Astrocyte of the spinal cord (primary cell): ENCODE data around the gene PRKCE.

Source experiments
- DNase-seq: peaks from one replicate; pipeline ENCODE4 v3.0.0; 2011; ENCODE audit warnings: low read depth, low spot score
- H3K4me3 ChIP-seq: 2 replicates; pipeline ENCODE4 v1.5.1; 2011; ENCODE audit warnings: low read depth, mild to moderate bottlenecking, low read length, moderate library complexity
- in situ Hi-C: cut with HindIII; loops from 2 replicates; pipeline ENCODE4 v1.10.0; 2017; ENCODE audit warnings: low sequenced_read_pairs
- TF ChIP-seq, protein P1 (sequence below): IDR thresholded peaks from 2 replicates; pipeline ENCODE4 v1.5.1; 2012; ENCODE audit warnings: low read depth, mild to moderate bottlenecking, low read length, inconsistent platforms

PRKCE gene

GRCh38 chr2:46236876-46237859 is 585.7 kb downstream of the PRKCE start:
- no peak overlapping the region for H3K4me3 ChIP-seq
- TF ChIP-seq, protein P1, sequence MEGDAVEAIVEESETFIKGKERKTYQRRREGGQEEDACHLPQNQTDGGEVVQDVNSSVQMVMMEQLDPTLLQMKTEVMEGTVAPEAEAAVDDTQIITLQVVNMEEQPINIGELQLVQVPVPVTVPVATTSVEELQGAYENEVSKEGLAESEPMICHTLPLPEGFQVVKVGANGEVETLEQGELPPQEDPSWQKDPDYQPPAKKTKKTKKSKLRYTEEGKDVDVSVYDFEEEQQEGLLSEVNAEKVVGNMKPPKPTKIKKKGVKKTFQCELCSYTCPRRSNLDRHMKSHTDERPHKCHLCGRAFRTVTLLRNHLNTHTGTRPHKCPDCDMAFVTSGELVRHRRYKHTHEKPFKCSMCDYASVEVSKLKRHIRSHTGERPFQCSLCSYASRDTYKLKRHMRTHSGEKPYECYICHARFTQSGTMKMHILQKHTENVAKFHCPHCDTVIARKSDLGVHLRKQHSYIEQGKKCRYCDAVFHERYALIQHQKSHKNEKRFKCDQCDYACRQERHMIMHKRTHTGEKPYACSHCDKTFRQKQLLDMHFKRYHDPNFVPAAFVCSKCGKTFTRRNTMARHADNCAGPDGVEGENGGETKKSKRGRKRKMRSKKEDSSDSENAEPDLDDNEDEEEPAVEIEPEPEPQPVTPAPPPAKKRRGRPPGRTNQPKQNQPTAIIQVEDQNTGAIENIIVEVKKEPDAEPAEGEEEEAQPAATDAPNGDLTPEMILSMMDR, result no peak
- in situ Hi-C loops, result no loop called here
- no peak for DNase-seq
